K562 (cell line): ENCODE results near the gene NLRX1. TPM values are rescaled to one million over a fixed set of nuclear protein-coding genes. Genes with fewer than 3 reads are reported as not detected.
A peak's percentile ranks its signal among the peaks of the same experiment; 100 is the strongest.

Source experiments
- AFF4 ChIP-seq: sonication (generic); formaldehyde crosslinking; IDR thresholded peaks from 2 replicates; pipeline ENCODE4 v1.8.0; 2023; ENCODE audit warnings: mild to moderate bottlenecking, missing genetic modification reagents
- ARID1B ChIP-seq: fragments of 450-650 bp; IDR thresholded peaks from 2 replicates; pipeline ENCODE4 v1.6.1; 2016; ENCODE audit warnings: antibody characterized with exemption, mild to moderate bottlenecking, inconsistent platforms
- E2F3 ChIP-seq: fragments of 250-450 bp; sonication (Bioruptor Pico); IDR thresholded peaks from 2 replicates; pipeline ENCODE4 v1.4.0; 2020; ENCODE audit warnings: mild to moderate bottlenecking
- HMG20A ChIP-seq: fragments of 450-650 bp; formaldehyde crosslinking; conservative IDR thresholded peaks from 2 replicates; pipeline ENCODE4 v1.4.0; 2020; ENCODE audit warnings: mild to moderate bottlenecking, mixed read lengths
- JUNB ChIP-seq: fragments of 450-650 bp; formaldehyde crosslinking; conservative IDR thresholded peaks from 2 replicates; pipeline ENCODE4 v1.4.0; 2020; ENCODE audit warnings: mild to moderate bottlenecking
- JUND ChIP-seq, 2 experiments: IDR thresholded peaks; 2 replicates in 1 of 2; 3 replicates in 1 of 2; pipeline ENCODE4 v1.6.1; 2011; ENCODE audit warnings: borderline replicate concordance in 2 of 2, low read depth in 2 of 2, low read length in 2 of 2, improper control_type of control experiment in 1 of 2, missing biosample characterization in 1 of 2, missing genetic modification characterization in 1 of 2, missing genetic modification reagents in 1 of 2
- MAFG ChIP-seq: fragments of 450-650 bp; conservative IDR thresholded peaks from 2 replicates; pipeline ENCODE4 v1.6.1; 2016; ENCODE audit warnings: missing genetic modification characterization, missing compliant biosample characterization
- NR3C1 ChIP-seq: sonication (generic); formaldehyde crosslinking; IDR thresholded peaks from 2 replicates; pipeline ENCODE4 v1.8.1; 2022; ENCODE audit warnings: missing genetic modification reagents
- SOX6 ChIP-seq: fragments of 450-650 bp; IDR thresholded peaks from 2 replicates; pipeline ENCODE4 v1.6.1; 2014; ENCODE audit warnings: mild to moderate bottlenecking
- SPI1 ChIP-seq: IDR thresholded peaks from 2 replicates; pipeline ENCODE4 v1.6.1; 2011; ENCODE audit warnings: low read depth, low read length, control low read depth, borderline replicate concordance
- ZBTB17 ChIP-seq: fragments of 450-650 bp; formaldehyde crosslinking; IDR thresholded peaks from 2 replicates; pipeline ENCODE4 v1.4.0; 2020; ENCODE audit warnings: mild to moderate bottlenecking
- ZC3H11A ChIP-seq: IDR thresholded peaks from 2 replicates; pipeline ENCODE4 v1.6.1; 2012; ENCODE audit warnings: low read depth, low read length, improper control_type of control experiment
- ZFPM2 ChIP-seq: fragments of 250-450 bp; sonication (Bioruptor Pico); IDR thresholded peaks from 2 replicates; pipeline ENCODE4 v1.5.1; 2022; ENCODE audit warnings: mild to moderate bottlenecking
- ZNF324 ChIP-seq: fragments of 250-450 bp; sonication (Bioruptor Pico); IDR thresholded peaks from 2 replicates; pipeline ENCODE4 v1.4.0; 2020; ENCODE audit warnings: mild to moderate bottlenecking
- ZNF398 ChIP-seq: fragments of 250-450 bp; sonication (Bioruptor Pico); IDR thresholded peaks from 2 replicates; pipeline ENCODE4 v1.8.0; 2021; ENCODE audit warnings: moderate library complexity, mild to moderate bottlenecking, inconsistent platforms
- ZNF41 ChIP-seq: fragments of 250-450 bp; sonication (Bioruptor Pico); conservative IDR thresholded peaks from 2 replicates; pipeline ENCODE4 v1.4.0; 2020; ENCODE audit warnings: mild to moderate bottlenecking
- ZNF609 ChIP-seq: sonication (generic); formaldehyde crosslinking; IDR thresholded peaks from 2 replicates; pipeline ENCODE4 v1.8.1; 2023; ENCODE audit warnings: missing genetic modification reagents, mild to moderate bottlenecking, borderline replicate concordance
- polyA plus RNA-seq, 8 experiments: library from polyadenylated mRNA; depleted of rRNA in 4 of 8; stranded (reverse) in 5 of 8; unstranded in 3 of 8; fragments of >200 nt; fragmentation: Nextera tagmentation in 2 of 8; fragmentation: Illumina TruSeq in 1 of 8; extraction: Ambion mirVana in 2 of 8; extraction: Trizol in 1 of 8; gene quantifications; 2 replicates each; pipeline versions ENCODE4 v1.2.1 to v1.2.3, GENCODE V29; 2011 to 2014; ENCODE audit warnings: inconsistent platforms in 1 of 8, missing spikeins in 1 of 8
- total RNA-seq, 7 experiments: library from RNA; depleted of rRNA in 6 of 7; stranded (reverse); fragments of >200 nt in 6 of 7; fragmentation: Illumina TruSeq in 2 of 7; extraction: Trizol in 2 of 7; gene quantifications; 2 replicates each; pipeline versions ENCODE4 v1.2.1 to v1.2.3, GENCODE V29; 2011 to 2021; ENCODE audit warnings: low replicate concordance in 1 of 7

NLRX1 gene
- total and polyA plus RNA-seq, 9 of the 15 experiments (the other 6 are each of a cell fraction or from before 2014, with no cell fraction given), result 0.04 to 2.3 (median 0.69) TPM

GRCh38 chr11:119175493-119176077 is 7.1 kb downstream of the NLRX1 start (continued):
- TF ChIP-seq ZNF398 (no peak), SOX6 (no peak; the same call in 1 of the 2 replicates), ZC3H11A (no peak), NR3C1 (no peak), AFF4 (CRISPR knock-in tag) (no peak), ZFPM2 (CRISPR knock-in tag) (no peak), ZBTB17 (CRISPR knock-in tag) (no peak), MAFG (tag) (peak; percentile 75), ZNF41 (no peak), HMG20A (CRISPR knock-in tag) (no peak), E2F3 (CRISPR knock-in tag) (no peak), SPI1 (no peak), ZNF609 (CRISPR knock-in tag) (no peak), ARID1B (peak; percentile 46; the same call in 1 of the 2 replicates), JUNB (peak; percentile 83), ZNF324 (no peak), JUND (IDR thresholded peaks at IDR 0.05; ENCODE audit: borderline replicate concordance, low read depth, low read length) (peak; percentile 87; the same call in 1 of the 2 replicates), JUND (tag; IDR thresholded peaks at IDR 0.05; ENCODE audit: borderline replicate concordance, low read depth, low read length) (peak; percentile 95)
